ENCODE measurements around the gene PGAP2.

GRCh38 chr11:3823303-3823702 is 14.9 kb downstream of the PGAP2 start:
- TF ChIP-seq, protein P1, sequence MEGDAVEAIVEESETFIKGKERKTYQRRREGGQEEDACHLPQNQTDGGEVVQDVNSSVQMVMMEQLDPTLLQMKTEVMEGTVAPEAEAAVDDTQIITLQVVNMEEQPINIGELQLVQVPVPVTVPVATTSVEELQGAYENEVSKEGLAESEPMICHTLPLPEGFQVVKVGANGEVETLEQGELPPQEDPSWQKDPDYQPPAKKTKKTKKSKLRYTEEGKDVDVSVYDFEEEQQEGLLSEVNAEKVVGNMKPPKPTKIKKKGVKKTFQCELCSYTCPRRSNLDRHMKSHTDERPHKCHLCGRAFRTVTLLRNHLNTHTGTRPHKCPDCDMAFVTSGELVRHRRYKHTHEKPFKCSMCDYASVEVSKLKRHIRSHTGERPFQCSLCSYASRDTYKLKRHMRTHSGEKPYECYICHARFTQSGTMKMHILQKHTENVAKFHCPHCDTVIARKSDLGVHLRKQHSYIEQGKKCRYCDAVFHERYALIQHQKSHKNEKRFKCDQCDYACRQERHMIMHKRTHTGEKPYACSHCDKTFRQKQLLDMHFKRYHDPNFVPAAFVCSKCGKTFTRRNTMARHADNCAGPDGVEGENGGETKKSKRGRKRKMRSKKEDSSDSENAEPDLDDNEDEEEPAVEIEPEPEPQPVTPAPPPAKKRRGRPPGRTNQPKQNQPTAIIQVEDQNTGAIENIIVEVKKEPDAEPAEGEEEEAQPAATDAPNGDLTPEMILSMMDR (IDR thresholded peaks at IDR 0.05), result no peak
- no peak for TF ChIP-seq EZH2 (IDR thresholded peaks at IDR 0.05)
- no peak for TF ChIP-seq EZH2phosphoT487 (IDR thresholded peaks at IDR 0.05)

Measured in neural progenitor cell (in vitro differentiated cells).